Vagina (tissue), 2 donors: ENCODE data around the gene DUOXA1. TPM values are rescaled to one million over a fixed set of nuclear protein-coding genes. Genes with fewer than 3 reads are reported as not detected.

Experiments
- DNase-seq, 2 donors: peaks; one replicate each; pipeline ENCODE4 v3.0.0-alpha.2; 2017; ENCODE audit errors: extremely low spot score in 2 of 2
- H3K27ac ChIP-seq: fragments of 200-600 bp; sonication (generic); one replicate; pipeline ENCODE4 v1.5.1; 2019
- H3K27me3 ChIP-seq: fragments of 200-600 bp; sonication (generic); one replicate; pipeline ENCODE4 v1.5.1; 2019
- H3K36me3 ChIP-seq, 2 donors: fragments of 200-600 bp; sonication (generic); one replicate each; pipeline ENCODE4 v1.5.1; 2017 to 2019
- H3K4me1 ChIP-seq: fragments of 200-600 bp; sonication (generic); one replicate; pipeline ENCODE4 v1.5.1; 2019
- H3K4me3 ChIP-seq, 2 donors: fragments of 200-600 bp; sonication (generic); 1 replicate in 1 of 2; 2 replicates in 1 of 2; pipeline ENCODE4 v1.5.1; 2016 to 2019
- H3K9me3 ChIP-seq: fragments of 200-600 bp; sonication (generic); one replicate; pipeline ENCODE4 v1.5.1; 2019
- POLR2A ChIP-seq, 2 donors: fragments of 450-650 bp; IDR thresholded peaks; one replicate each; pipeline ENCODE4 v1.6.1; 2017; ENCODE audit warnings: antibody characterized with exemption in 2 of 2, mild to moderate bottlenecking in 2 of 2, moderate library complexity in 2 of 2
- POLR2AphosphoS5 ChIP-seq, 2 donors: sonication (generic); formaldehyde crosslinking; IDR thresholded peaks; one replicate each; pipeline ENCODE4 v1.9.0; 2017; ENCODE audit warnings: antibody characterized with exemption in 2 of 2, mild to moderate bottlenecking in 2 of 2, low read depth in 1 of 2; ENCODE audit not compliant: insufficient read depth in 1 of 2
- intact Hi-C: fragments of 100-400 bp; cut with DNase I; formaldehyde crosslinking; loops from one replicate; pipeline ENCODE4 v1.15.1; 2023
- total RNA-seq: library from RNA; depleted of rRNA; stranded (reverse); fragments of >200 nt; gene quantifications from one replicate; pipeline ENCODE4 v1.2.3, GENCODE V29; 2016
- TF ChIP-seq, protein P1 (sequence below), 3 experiments: fragments of 450-650 bp in 2 of 3; fragments of 200-600 bp in 1 of 3; sonication (generic) in 1 of 3; IDR thresholded peaks; one replicate each; pipeline ENCODE4 v1.5.1; 2017 to 2019; ENCODE audit warnings: antibody characterized with exemption in 3 of 3, mild to moderate bottlenecking in 2 of 3, moderate library complexity in 2 of 3

DUOXA1 gene
- total RNA-seq, 1 donor from 2014 or later = 66.5 TPM

DNA sequence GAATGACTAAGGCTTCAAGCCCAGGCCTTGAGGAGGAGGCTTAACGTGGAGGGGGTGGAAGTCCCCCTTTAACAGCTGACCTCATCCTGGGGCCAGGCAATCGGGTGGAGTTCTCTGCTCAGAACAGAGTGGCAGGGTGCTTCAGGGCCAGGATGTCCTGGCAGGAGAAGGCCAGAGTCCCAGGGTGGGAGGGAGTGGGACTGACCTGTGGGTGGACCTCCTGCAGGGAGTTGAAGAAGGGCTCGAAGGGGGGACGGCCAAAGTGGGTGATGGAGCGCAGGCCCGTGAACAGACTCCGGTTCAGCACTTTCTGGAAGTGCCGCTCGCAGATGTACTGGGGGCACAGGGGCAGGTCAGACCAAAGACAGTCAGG, 35.3 kb downstream of the DUOXA1 start:
- no peaks in the 10 kb centered on the region for H3K36me3 ChIP-seq
- intact Hi-C loops = no loop called here
- DNase-seq = no peak
- H3K27me3 ChIP-seq = no peaks in the 10 kb centered on the region
- H3K9me3 ChIP-seq = no peaks in the 10 kb centered on the region
- H3K4me1 ChIP-seq = no peaks in the 10 kb centered on the region
- H3K27ac ChIP-seq = no peak overlapping the region
- H3K4me3 ChIP-seq = no peak overlapping the region
- TF ChIP-seq POLR2AphosphoS5 (IDR thresholded peaks at IDR 0.05; ENCODE audit: insufficient read depth in 1 of 2, low read depth in 1 of 2) = no peak
- TF ChIP-seq POLR2A (IDR thresholded peaks at IDR 0.05) = no peak
- TF ChIP-seq, protein P1, sequence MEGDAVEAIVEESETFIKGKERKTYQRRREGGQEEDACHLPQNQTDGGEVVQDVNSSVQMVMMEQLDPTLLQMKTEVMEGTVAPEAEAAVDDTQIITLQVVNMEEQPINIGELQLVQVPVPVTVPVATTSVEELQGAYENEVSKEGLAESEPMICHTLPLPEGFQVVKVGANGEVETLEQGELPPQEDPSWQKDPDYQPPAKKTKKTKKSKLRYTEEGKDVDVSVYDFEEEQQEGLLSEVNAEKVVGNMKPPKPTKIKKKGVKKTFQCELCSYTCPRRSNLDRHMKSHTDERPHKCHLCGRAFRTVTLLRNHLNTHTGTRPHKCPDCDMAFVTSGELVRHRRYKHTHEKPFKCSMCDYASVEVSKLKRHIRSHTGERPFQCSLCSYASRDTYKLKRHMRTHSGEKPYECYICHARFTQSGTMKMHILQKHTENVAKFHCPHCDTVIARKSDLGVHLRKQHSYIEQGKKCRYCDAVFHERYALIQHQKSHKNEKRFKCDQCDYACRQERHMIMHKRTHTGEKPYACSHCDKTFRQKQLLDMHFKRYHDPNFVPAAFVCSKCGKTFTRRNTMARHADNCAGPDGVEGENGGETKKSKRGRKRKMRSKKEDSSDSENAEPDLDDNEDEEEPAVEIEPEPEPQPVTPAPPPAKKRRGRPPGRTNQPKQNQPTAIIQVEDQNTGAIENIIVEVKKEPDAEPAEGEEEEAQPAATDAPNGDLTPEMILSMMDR (IDR thresholded peaks at IDR 0.05) = no peak

DNA sequence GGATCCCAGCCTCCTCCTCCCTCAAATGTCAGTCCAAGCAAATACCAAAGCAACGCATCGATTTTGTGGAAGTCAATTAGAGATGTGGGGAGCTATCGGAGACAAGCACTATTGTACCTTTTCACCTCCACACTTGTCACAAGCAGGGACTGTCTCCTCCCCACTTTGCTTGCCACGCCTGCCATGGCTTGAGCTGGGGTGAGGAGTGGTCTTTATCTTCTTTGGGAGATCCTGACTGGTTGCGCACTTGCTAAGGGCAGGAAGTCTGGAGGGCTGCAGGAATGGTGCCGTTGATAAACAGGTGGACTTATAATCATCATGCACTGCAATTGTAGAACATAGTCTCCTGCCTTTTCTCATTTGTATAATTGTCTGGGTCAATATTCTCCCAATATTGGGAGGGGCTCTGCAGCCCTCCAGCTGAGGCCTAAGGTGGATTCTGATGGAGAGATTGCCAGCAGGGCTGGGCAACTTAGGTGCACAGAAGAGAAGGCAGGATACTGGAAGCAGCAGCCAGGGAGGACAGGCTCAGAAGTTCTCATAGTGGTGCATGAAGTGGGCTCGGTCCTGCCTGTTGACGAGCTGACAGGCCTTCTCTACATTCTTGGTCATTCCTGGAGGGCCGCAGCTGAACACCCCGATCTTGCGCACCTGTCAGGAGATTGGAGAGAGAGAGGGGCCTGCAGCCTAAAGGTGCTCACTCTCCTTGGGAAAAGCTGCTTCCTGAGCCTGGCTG, 35.9 kb downstream of the DUOXA1 start:
- no peak overlapping the region for H3K27ac ChIP-seq
- H3K36me3 ChIP-seq = no peaks in the 10 kb centered on the region
- H3K27me3 ChIP-seq = no peaks in the 10 kb centered on the region
- H3K9me3 ChIP-seq = no peaks in the 10 kb centered on the region
- no peaks in the 10 kb centered on the region for H3K4me1 ChIP-seq
- TF ChIP-seq, protein P1 (IDR thresholded peaks at IDR 0.05) = no peak
- TF ChIP-seq POLR2AphosphoS5 (IDR thresholded peaks at IDR 0.05; ENCODE audit: insufficient read depth in 1 of 2, low read depth in 1 of 2) (no peak), POLR2A (IDR thresholded peaks at IDR 0.05) (no peak)
- H3K4me3 ChIP-seq = no peak overlapping the region
- intact Hi-C loops = no loop called here
- no peak for DNase-seq

DNA sequence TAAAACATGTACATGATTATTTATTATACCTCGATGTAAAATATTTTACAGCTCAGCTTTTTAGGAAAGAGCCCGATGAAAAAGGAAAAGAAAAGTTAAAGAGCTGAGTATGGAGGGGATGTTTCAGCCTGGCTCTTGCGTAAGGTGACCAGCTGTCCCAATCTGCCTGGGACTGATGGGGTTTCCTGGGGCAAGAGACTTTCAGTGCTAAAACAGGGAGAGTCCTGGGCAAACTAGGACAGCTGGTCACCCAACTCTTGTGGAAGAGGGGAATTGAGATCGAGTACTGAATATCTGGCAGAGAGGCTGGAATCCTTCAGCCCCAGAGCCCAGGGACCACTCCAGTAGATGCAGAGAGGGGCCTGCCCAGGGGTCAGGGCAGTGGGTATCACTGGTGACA, 36.7 kb downstream of the DUOXA1 start:
- intact Hi-C loops = no loop called here
- no peak overlapping the region for H3K4me3 ChIP-seq
- H3K27ac ChIP-seq = no peak overlapping the region
- no peaks in the 10 kb centered on the region for H3K9me3 ChIP-seq
- no peaks in the 10 kb centered on the region for H3K4me1 ChIP-seq
- no peaks in the 10 kb centered on the region for H3K36me3 ChIP-seq
- no peaks in the 10 kb centered on the region for H3K27me3 ChIP-seq
- TF ChIP-seq POLR2A (IDR thresholded peaks at IDR 0.05) (no peak), POLR2AphosphoS5 (IDR thresholded peaks at IDR 0.05; ENCODE audit: insufficient read depth in 1 of 2, low read depth in 1 of 2) (no peak)
- TF ChIP-seq, protein P1 (IDR thresholded peaks at IDR 0.05) = no peak
- no peak for DNase-seq

DNA sequence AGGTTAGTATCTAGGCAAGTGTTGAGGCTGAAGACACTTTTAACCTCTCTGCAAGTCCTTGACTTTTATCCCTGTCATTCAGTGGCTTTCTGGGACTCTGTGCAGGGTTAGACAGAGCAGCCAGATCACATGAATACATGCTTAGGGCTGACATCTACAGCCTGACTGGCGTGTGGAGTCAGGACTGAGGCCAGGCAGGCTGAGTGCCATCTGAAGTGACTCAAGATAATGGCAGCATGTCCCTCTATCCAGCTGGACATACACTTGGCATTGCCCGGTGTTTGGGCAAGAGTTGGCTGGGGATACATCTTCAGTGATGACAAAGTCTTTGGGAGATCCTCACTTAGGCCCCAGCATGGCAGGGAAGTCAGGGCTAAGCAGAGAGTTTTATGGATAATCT, 38.1 kb downstream of the DUOXA1 start:
- no peak overlapping the region for H3K4me3 ChIP-seq
- no peaks in the 10 kb centered on the region for H3K36me3 ChIP-seq
- intact Hi-C loops = no loop called here
- H3K27ac ChIP-seq = no peak overlapping the region
- no peak for DNase-seq
- no peak for TF ChIP-seq POLR2A (IDR thresholded peaks at IDR 0.05)
- no peak for TF ChIP-seq POLR2AphosphoS5 (IDR thresholded peaks at IDR 0.05; ENCODE audit: insufficient read depth in 1 of 2, low read depth in 1 of 2)
- TF ChIP-seq, protein P1 (IDR thresholded peaks at IDR 0.05) = no peak
- H3K27me3 ChIP-seq = no peaks in the 10 kb centered on the region
- no peaks in the 10 kb centered on the region for H3K4me1 ChIP-seq
- no peaks in the 10 kb centered on the region for H3K9me3 ChIP-seq

DNA sequence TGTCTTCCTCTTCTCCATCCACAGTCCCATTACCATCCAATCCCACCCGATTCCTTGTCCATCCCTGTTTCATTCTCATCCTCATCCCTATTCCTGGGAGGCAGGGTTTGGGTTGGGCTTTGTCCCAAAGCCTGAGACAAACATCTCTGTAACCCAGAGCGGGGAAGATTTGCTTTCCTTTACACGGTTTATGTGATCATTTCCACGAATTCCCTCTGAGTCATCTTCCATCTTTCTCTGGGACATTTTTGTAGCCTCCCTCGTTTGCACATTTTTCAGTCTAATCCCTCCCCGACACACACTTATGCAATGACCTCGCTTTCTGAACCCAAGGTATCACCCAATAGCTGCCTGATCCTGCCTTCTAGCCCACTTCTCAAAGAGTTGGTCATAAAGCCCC, 38.5 kb downstream of the DUOXA1 start:
- Histone ChIP-seq H3K4me3 (no peak overlapping the region), H3K4me1 (no peaks in the 10 kb centered on the region), H3K9me3 (no peaks in the 10 kb centered on the region), H3K27ac (no peak overlapping the region), H3K27me3 (no peaks in the 10 kb centered on the region), H3K36me3 (no peaks in the 10 kb centered on the region)
- intact Hi-C loops = no loop called here
- no peak for DNase-seq
- TF ChIP-seq, protein P1 (IDR thresholded peaks at IDR 0.05) = no peak
- TF ChIP-seq POLR2A (IDR thresholded peaks at IDR 0.05) (no peak), POLR2AphosphoS5 (IDR thresholded peaks at IDR 0.05; ENCODE audit: insufficient read depth in 1 of 2, low read depth in 1 of 2) (no peak)
